ENCODE measurements around the gene CCDC169. TPM values are rescaled to one million over a fixed set of nuclear protein-coding genes. Genes with fewer than 3 reads are reported as not detected.
A peak's percentile ranks its signal among the peaks of the same experiment; 100 is the strongest.

Gene CCDC169
- polyA plus RNA-seq (0.17 to 0.46 TPM (median 0.37 TPM) in 3 replicates), polyA minus RNA-seq (0.13 to 0.42 TPM (median 0.16 TPM) in 3 replicates)
- polyA plus RNA-seq (2011; ENCODE audit: low read depth): 0.36 TPM
- 0.29 and 0.64 TPM in 2 replicates for polyA plus RNA-seq (2011; cell fraction: cytosol; rRNA removed)
- 0.25 and 0.43 TPM in 2 replicates for polyA plus RNA-seq (2011; cell fraction: nucleus; rRNA removed)
- 0.14 and 0.45 TPM in 2 replicates for polyA plus RNA-seq (2012; ENCODE audit: low replicate concordance)
- polyA minus RNA-seq (2011; cell fraction: cytosol; rRNA and poly(A)+ RNA removed): not detected
- polyA minus RNA-seq (2011; cell fraction: nucleus; rRNA and poly(A)+ RNA removed): 0.32 and 1.4 TPM in 2 replicates

GRCh38 chr13:36297366-36298338, at the start of gene CCDC169:
Gene CCDC169 (minus strand): TSS chr13:36297814. CDS start chr13:36297719, 95 bp downstream.
- FAIRE-seq: peak; percentile 69
- DNase-seq (ENCODE audit: low read depth, low spot score): no peak

More at GRCh38 chr13:36297366-36298338, at the start of gene CCDC169:
- no peaks in the 10 kb centered on the region for H3K79me2 ChIP-seq (ENCODE audit: control insufficient read depth, insufficient read depth, low read length)
- no peaks in the 10 kb centered on the region for H3K4me1 ChIP-seq (ENCODE audit: control insufficient read depth, extremely low read depth, insufficient read depth, low read length)
- no peaks in the 10 kb centered on the region for H3K27me3 ChIP-seq (ENCODE audit: control insufficient read depth, extremely low read depth, insufficient read depth, low read length)
- peak within 1 kb of the TSS; percentile 57 for H2AFZ ChIP-seq (ENCODE audit: control insufficient read depth, low read length)
- no peaks in the 10 kb centered on the region for H3K36me3 ChIP-seq (ENCODE audit: control insufficient read depth in 2 of 2, extremely low read depth in 1 of 2, insufficient read depth in 2 of 2, low read length in 2 of 2)
- peak within 1 kb of the TSS; percentile 54 for H3K9ac ChIP-seq (ENCODE audit: control insufficient read depth, extremely low read depth, insufficient read depth, low read length)
- H3K27ac ChIP-seq (ENCODE audit: control insufficient read depth, insufficient read depth, low read length): no peak within 1 kb of the TSS
- H4K20me1 ChIP-seq (ENCODE audit: control insufficient read depth, extremely low read depth, insufficient read depth, low read length): no peaks in the 10 kb centered on the region
- TF ChIP-seq CTCF (optimal IDR thresholded peaks at IDR 0.05 in 1 of 3, IDR thresholded peaks at IDR 0.05 in 1 of 3, conservative IDR thresholded peaks at IDR 0.05 in 1 of 3; ENCODE audit: extremely low read depth in 1 of 3, insufficient read depth in 2 of 3, low read length in 3 of 3): no peak
- TF ChIP-seq EZH2 (IDR thresholded peaks at IDR 0.05; ENCODE audit: low read length): no peak
- H3K9me1 ChIP-seq (ENCODE audit: control insufficient read depth, extremely low read depth, insufficient read depth, low read length): no peaks in the 10 kb centered on the region
- dilution Hi-C loops (cut with MboI; ENCODE audit: extremely low pct_ligation_motif_present, low sequenced_read_pairs): loop anchor here (25.0 kb wide), 1 partner anchor 310 kb away; no protein-coding TSS in a partner anchor
- peak within 1 kb of the TSS; percentile 92 for H3K4me2 ChIP-seq (ENCODE audit: control insufficient read depth, extremely low read depth, insufficient read depth, low read depth, low read length)
- H3K4me3 ChIP-seq (ENCODE audit: control insufficient read depth in 2 of 3, extremely low read depth in 1 of 3, insufficient read depth in 2 of 3, low read depth in 1 of 3, low read length in 3 of 3): peak within 1 kb of the TSS; percentile 44 to 86 (median 66)
- H3K9me3 ChIP-seq (ENCODE audit: control insufficient read depth, low read depth, low read length): no peaks in the 10 kb centered on the region

Measured in keratinocyte (primary cell).